HG02885 (cell line): ENCODE results near the gene SERPINE3.
A peak's percentile ranks its signal among the peaks of the same experiment; 100 is the strongest.

Source experiments
- ATAC-seq: cut with Tn5 transposase; IDR thresholded peaks from one replicate; pipeline ENCODE4 v1.9.1; 2021; ENCODE audit warnings: mild to moderate bottlenecking; ENCODE audit not compliant: unreplicated experiment, poor library complexity

The SERPINE3 gene

DNA sequence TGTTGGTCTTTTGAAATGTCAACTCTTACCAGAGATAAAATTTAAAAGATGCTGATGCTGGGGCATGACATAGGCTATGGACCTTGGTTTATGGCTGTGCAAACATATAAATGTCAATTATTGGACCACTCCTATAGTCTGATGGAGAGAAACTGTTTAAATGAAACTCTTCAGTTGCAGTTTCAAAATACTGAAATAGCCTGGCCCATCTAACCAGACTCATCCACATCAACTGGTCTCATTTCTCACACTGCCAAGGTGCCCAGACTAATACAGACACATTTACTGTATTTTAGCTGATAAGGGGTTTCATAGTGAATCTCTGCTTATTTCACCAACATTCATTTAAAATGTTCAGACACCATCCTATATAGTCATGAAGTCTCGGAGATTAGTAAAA is 19.9 kb downstream of the SERPINE3 start:
- no peak for ATAC-seq

DNA sequence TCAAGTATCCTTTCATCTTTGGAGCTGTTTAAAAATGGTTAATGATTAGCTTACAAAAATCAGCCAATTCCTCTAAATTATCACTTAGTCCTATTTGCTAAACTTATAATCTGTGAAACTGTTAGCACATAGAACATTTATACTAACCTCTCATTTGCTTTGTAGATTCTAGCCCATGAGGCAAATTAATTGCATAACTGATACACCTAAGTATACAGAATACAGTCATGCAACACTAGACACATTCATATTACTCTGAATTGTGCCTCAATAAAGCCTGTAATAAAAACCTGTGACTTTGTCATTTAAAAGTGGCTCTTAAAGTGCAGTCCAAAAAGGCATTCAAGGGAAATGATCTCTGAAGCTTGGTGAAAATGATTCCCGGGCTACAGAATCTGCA is 21.0 kb downstream of the SERPINE3 start:
- ATAC-seq = no peak

DNA sequence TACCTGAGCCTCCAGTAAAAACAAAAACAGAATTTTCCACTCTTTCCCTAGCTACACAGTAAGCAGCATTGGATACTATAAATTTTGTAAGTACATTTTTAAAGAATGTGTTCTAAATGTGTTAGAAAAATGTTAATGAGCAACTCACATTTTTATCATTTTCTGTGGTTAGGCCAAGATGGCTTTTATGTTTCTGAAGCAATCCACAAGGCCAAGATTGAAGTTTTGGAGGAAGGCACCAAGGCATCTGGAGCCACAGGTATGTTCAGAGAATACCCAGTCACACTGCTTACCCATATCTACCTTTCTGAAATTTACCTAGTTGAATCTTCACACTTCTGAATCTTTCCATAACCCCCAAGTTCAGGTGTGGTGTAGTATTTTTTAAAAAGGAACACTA is 21.6 kb downstream of the SERPINE3 start:
- no peak for ATAC-seq

DNA sequence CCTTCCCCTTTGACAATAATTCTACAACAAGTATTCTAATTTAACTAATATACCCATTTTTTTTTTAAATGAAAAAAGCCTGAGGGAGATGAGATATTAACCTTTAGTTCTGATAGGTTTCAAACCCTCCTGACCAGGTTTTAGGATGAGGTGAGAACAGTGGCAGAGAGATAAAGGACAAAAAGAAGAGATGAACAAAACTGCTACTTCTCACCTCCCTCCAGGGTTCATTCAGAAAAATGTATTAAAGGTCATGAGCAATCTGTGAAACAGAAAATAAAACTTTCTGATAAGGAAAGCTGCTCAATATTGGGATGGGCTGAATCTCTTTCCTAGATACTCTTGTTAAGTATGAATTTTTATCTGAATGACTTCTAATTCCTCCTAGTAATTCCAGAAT is 24.1 kb downstream of the SERPINE3 start:
- ATAC-seq = no peak

DNA sequence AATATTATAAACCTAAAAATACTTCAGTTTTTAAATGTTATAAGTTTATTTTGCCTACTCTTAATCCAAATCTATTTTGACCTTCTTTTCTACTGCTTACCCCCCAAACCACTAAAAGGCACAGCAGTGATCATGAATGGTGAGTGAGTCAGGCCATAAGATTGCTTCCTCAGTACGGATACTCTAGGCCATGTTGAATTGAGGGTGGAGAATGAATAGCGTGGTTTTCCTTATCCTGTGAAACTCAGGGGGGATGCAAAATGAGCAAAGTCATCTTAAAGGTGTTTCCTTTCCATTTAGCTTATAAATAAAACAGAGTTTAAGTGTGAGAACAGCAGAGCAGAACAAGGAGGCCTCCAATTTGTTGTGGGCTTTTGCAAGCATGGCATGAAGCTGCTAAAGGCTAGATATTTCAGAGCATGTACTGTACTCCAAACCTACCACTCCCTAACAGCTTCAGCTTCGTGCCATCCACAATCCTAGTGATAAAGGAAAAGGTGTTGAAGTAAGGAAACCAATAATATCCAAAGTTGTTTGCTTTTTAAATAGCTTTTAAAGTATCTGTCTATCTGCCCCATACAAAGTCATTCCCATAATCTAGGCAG is 25.0 kb downstream of the SERPINE3 start:
- no peak for ATAC-seq

DNA sequence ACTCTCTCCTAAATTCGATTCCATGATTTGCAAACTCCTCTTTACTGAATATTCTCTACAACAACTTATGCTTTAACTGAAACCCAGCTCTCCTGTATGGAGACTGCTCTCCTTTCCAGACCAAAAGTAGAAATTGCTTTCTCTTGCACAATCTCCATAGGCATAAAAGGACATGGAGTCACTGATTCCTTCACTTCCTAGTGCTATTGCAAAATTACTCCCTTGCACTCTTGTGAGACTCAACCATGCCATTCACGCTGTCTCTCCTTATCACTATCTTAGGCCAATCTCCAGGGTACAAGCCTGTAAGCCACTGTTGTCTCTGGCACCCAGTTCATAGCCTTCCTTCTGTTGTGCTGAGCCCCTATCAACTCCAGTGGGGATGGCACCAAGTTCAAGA is 30.6 kb downstream of the SERPINE3 start:
- no peak for ATAC-seq

DNA sequence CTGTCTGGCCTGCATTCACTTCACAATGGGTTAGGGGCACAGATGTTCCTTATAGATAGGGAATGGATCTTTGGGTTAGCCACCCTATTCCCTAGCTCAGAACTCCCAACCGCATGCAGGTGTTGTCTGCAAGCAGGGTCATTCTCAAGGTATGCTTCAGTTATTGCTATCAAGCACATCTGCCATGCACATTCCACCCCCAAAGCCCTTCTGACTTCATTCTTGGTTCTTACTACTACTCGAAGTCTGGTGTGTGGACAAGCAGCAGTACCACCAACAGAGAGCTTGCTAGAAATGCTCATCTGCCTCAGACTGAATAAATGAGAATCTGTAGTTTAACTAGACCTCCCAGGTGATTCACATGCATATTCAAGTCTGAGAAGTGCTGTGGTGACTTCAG is 31.3 kb downstream of the SERPINE3 start:
- no peak for ATAC-seq

DNA sequence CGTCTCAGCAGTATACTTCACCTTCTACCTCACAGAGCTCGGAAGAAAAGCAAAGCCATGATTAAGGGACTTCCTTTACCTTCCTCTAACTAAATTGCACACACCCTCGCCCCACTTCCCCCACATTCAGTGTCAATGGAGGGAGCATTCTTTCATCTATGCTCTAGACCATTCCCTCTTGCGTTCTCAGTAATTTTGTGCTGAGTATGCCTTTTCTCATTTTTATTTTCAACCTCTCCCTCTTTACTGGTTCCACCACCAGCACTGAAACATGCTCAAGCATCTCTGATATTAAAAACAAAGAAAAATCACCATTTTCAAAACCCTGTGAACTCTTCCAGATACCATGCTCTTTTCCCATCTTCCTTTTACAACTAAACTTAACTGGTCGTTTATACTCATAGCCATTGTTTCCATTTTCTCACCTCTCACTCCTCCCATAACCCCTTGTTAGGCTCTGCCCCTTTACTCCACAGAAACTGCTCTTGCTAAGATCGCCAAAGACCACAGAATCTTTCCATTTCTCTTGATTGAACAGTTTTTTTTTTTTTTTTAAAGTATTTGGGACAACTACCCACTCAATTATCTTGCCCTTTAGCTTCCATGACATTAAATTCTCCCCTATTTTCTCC is 32.4 kb downstream of the SERPINE3 start:
- no peak for ATAC-seq

DNA sequence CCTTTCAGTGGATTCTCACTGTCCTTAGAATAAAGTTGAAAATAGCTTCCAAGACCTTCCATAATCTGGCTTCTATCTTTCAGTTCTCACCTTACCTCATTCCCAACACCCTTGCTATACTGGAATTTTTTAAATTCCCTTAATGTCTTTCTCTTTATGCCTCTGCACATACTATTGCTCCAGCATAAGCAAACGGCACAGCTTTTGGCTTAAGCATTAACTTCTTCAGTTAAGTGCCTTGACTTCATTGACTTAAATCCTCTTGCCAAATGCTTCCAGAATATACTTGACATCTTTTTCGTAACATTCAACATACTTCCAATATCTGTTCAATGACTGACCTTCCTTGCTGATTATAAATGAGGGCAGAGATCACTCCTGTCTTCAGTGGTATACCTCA is 34.0 kb downstream of the SERPINE3 start:
- ATAC-seq = no peak

DNA sequence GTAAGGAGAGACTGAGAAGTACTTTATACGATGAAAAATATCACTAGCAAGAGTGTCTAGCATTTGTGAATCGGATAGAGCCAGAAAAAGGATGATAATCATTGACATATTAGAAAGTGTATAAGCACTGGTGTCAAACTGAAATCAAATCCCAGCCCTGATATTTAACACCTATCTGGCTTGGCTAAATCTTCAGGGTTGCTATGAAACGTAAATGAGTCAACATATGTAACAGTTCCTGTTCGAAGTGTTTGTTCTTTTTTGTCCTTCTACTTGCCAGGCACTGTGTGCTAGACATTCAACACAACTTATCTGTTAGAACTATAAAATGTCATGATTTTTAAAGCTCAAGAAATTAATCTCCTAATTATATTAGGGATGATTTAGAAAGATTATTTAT is 40.8 kb downstream of the SERPINE3 start:
- ATAC-seq = no peak

DNA sequence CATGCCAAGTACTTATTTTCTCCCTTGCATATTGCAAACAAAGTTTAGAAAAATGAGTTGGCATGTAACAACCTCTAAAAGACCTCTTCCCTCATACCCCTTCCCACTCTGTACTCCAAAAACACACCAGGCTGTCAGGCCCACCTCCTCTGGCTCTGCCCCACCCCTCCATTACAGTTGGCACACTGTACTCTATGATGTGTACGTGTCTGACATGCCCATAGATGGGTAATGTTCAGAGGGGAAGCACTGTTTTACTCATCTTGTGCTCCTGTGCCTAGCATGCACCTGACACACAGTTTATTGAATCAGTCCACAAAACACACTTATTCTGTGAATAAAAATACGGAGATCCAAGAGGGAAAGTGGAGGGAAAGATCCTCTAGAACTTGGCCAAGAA is 45.6 kb downstream of the SERPINE3 start:
- no peak for ATAC-seq

DNA sequence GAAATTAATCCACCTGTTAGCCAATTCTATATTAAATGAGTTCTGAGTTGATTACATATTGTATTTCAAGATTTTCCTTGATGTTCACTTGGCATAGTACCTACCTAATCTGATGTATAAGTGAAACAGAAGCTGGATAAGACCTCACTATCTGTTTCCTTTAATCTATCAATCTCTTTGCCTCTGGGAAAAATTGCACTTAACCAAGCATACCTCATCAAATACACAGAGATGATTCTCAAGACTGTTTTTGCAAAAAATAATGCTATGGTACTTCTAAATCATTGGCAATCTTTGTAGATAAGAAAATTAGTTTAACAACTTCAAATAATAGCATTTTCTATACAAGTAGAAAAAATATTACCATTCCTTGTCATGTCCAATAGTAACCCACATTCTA is 55.2 kb downstream of the SERPINE3 start:
- ATAC-seq = no peak

DNA sequence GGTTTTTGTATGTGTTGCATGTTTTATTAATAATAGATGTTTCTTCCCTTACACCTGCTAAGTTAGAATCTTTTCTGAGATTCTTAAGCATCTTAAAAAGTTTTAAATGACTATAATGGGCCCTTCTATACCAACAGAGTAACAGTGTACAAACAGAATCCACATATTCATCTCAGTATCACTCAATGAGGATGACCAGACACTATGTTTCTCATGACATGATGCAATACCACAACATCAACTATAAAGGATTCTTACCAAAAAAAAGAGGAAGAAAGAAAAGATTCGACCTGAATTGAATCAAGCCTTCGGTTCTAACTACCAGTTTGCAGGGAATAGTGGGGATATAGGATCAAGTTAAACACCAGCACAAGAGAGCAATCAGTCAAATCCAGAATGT is 56.9 kb downstream of the SERPINE3 start:
- peak; percentile 86 for ATAC-seq

DNA sequence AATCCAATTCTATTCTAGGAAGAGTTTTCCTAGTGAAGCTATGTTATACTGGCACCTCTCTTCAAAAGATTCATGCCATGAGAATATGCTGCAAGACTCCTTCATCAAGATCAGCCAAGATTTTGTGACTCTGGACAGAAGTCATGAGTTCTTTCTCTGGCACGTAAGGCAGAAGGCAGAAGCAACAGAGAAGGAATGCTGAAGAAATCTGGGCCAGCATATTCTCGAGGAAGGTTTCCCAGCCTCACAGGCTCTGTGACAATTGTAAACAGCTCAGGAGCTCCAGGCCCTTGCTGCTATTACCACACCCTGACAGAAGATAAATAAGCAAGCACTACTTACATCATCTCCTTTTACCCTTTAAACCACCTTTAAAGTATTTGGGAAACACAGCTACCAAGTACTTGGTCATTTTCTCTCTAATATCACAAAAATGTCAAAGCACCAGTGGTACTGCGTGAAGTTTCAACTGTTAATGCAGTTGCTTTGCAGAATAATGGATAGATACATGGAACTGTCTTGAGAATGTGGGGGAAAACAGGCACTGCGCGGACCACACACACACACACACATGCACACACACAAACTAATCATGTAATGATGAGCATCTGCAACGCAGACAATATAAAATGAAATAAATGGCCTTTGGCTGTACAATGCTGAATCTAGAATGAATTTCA is 57.9 kb downstream of the SERPINE3 start:
- no peak for ATAC-seq

DNA sequence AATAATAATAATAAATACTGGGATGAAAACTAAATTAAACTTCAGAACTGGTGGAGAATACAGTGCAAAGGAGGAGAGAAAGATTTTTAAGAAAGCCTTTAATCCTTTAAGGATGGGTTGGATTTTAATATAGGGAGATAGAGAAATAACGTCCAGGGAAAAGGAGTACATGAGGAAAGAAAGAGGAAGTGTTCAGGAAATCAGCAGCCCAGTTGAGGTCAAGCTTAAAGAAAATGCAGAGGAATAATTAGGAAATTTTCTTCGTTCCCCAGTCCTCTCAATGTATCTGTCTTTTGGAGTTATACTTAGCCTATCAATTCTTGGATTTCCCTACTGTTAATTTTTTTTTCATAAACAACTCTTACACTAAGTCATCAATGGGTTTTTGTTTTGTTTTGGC is 65.7 kb downstream of the SERPINE3 start:
- no peak for ATAC-seq

DNA sequence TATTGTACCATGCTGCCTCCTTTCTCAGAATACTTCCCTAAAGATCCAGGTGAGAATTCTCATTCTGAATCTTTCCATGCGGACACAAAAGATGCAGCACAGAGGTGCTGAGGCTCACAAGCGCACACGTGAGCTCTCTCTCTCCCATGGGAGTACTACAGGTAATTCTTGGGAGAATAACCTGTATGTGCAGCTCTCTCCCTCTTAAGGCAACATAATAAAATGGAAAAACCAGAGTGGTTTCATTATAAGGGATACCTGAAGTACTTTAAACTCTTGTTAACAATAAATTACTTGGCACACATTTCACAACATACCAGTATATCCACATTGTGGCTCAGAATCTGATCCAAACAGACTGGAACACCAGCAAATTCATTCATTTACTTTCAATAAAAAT is 72.9 kb downstream of the SERPINE3 start:
- no peak for ATAC-seq
